CD8-positive, alpha-beta memory T cell (primary cell): Measurements from ENCODE around the gene TMEM123. TPM values are rescaled to one million over a fixed set of nuclear protein-coding genes. Genes with fewer than 3 reads are reported as not detected.

Experiments
- CTCF ChIA-PET: fragments of 350-600 bp; sonication (Branson Sonifier 250); formaldehyde crosslinking; loops from one replicate; lab custom pipeline; 2021; ENCODE audit warnings: antibody characterized with exemption; lab: Charles Lee
- POLR2A ChIA-PET: fragments of 350-600 bp; sonication (Branson Sonifier 250); formaldehyde crosslinking; loops from one replicate; lab custom pipeline; 2021; ENCODE audit warnings: antibody characterized with exemption; lab: Charles Lee
- DNase-seq, 5 donors: peaks; one replicate each; pipeline versions ENCODE4 v3.0.0 to v3.0.0-alpha.2; 2020 to 2022; ENCODE audit warnings: mixed read lengths in 1 of 5
- H3K27ac ChIP-seq: one replicate; pipeline ENCODE4 v1.7.0; 2013; ENCODE audit warnings: low read depth, mild to moderate bottlenecking, low read length, moderate library complexity
- H3K27me3 ChIP-seq: 2 replicates; pipeline ENCODE4 v1.7.0; 2013; ENCODE audit warnings: low read length, mild to moderate bottlenecking; ENCODE audit not compliant: insufficient read depth, poor library complexity, severe bottlenecking
- H3K36me3 ChIP-seq: 2 replicates; pipeline ENCODE4 v1.7.0; 2013; ENCODE audit warnings: mild to moderate bottlenecking, low read length, moderate library complexity; ENCODE audit not compliant: insufficient read depth
- H3K4me1 ChIP-seq: 2 replicates; pipeline ENCODE4 v1.7.0; 2013; ENCODE audit warnings: mild to moderate bottlenecking, low read length, moderate library complexity; ENCODE audit not compliant: insufficient read depth
- H3K4me3 ChIP-seq: 2 replicates; pipeline ENCODE4 v1.7.0; 2013; ENCODE audit warnings: mild to moderate bottlenecking, low read length
- H3K9me3 ChIP-seq: 2 replicates; pipeline ENCODE4 v1.7.0; 2013; ENCODE audit warnings: mild to moderate bottlenecking, low read length
- H3K27ac Mint-ChIP-seq, 8 donors: one replicate each; pipeline ENCODE4 v1.8.0; 2020 to 2021; ENCODE audit warnings: mixed read lengths in 8 of 8, mild to moderate bottlenecking in 6 of 8, inconsistent platforms in 3 of 8, moderate library complexity in 3 of 8
- H3K27me3 Mint-ChIP-seq, 2 donors: one replicate each; pipeline ENCODE4 v1.8.0; 2020 to 2021; ENCODE audit warnings: mixed read lengths in 2 of 2, mild to moderate bottlenecking in 1 of 2, moderate library complexity in 1 of 2
- H3K36me3 Mint-ChIP-seq, 3 donors: one replicate each; pipeline ENCODE4 v1.8.0; 2020 to 2021; ENCODE audit warnings: mixed read lengths in 3 of 3, inconsistent platforms in 1 of 3, mild to moderate bottlenecking in 1 of 3
- H3K4me1 Mint-ChIP-seq, 3 donors: one replicate each; pipeline ENCODE4 v1.8.0; 2020 to 2021; ENCODE audit warnings: mixed read lengths in 3 of 3, inconsistent platforms in 1 of 3, mild to moderate bottlenecking in 1 of 3
- H3K4me3 Mint-ChIP-seq, 7 donors: one replicate each; pipeline ENCODE4 v1.8.0; 2020 to 2021; ENCODE audit warnings: mixed read lengths in 7 of 7, mild to moderate bottlenecking in 6 of 7, moderate library complexity in 4 of 7, inconsistent platforms in 2 of 7
- H3K9me3 Mint-ChIP-seq, 5 donors: one replicate each; pipeline ENCODE4 v1.8.0; 2020 to 2022; ENCODE audit warnings: mixed read lengths in 5 of 5, mild to moderate bottlenecking in 3 of 5, moderate library complexity in 2 of 5, inconsistent platforms in 1 of 5
- polyA plus RNA-seq: library from polyadenylated mRNA; unstranded; fragments of 300-500 nt; fragmentation: Illumina TruSeq; gene quantifications from one replicate; pipeline ENCODE4 v1.2.3, GENCODE V29; 2021
- total RNA-seq, 2 experiments: library from RNA; stranded (reverse); gene quantifications; one replicate each; pipeline ENCODE4 v1.2.3, GENCODE V29; 2021

The TMEM123 gene
- total and polyA plus RNA-seq, 3 experiments from 2014 or later = 257 to 491 (median 259) TPM

- CTCF ChIA-PET = interaction anchor here (1.1 kb wide), 1 partner anchor 37 kb away, joined by 3 read pairs; no protein-coding TSS in a partner anchor
- Histone ChIP-seq H3K4me1 (peaks cover 56% of the 10 kb centered on the region), H3K27me3 (no peaks in the 10 kb centered on the region), H3K36me3 (no peaks in the 10 kb centered on the region), H3K9me3 (no peaks in the 10 kb centered on the region), H3K27ac (no peak overlapping the region), H3K4me3 (no peak overlapping the region)
- Mint-ChIP-seq H3K27me3 (no peaks in the 10 kb centered on the region), H3K4me1 (peaks cover 72 to 90% (median 90%) of the 10 kb centered on the region in 3 donors), H3K27ac (peak overlapping the region in 6 of 8 donors; percentile 2 to 90 (median 81)), H3K9me3 (peaks cover 0 to 2% (median 2%) of the 10 kb centered on the region in 5 donors), H3K4me3 (no peak overlapping the region), H3K36me3 (peaks cover 3 to 55% (median 24%) of the 10 kb centered on the region in 3 donors)
- no peak for DNase-seq
- POLR2A ChIA-PET = interaction anchor here (0.7 kb wide), 1 partner anchor 13 kb away, joined by 3 read pairs; no protein-coding TSS in a partner anchor
These were observed 25.5 kb downstream of the TMEM123 start for GRCh38 chr11:102427068-102427467.

GRCh38 chr11:102426570-102426969 lies 26.0 kb downstream of the TMEM123 start:
- peaks cover 72 to 90% (median 90%) of the 10 kb centered on the region in 3 donors for H3K4me1 Mint-ChIP-seq
- no peak overlapping the region for H3K4me3 ChIP-seq
- H3K27ac ChIP-seq = no peak overlapping the region
- peaks cover 60% of the 10 kb centered on the region for H3K4me1 ChIP-seq
- no peaks in the 10 kb centered on the region for H3K9me3 ChIP-seq
- H3K36me3 ChIP-seq = no peaks in the 10 kb centered on the region
- POLR2A ChIA-PET = no interaction called here
- H3K36me3 Mint-ChIP-seq = peaks cover 0 to 50% (median 20%) of the 10 kb centered on the region in 3 donors
- H3K9me3 Mint-ChIP-seq = no peaks in the 10 kb centered on the region
- no peak for DNase-seq
- CTCF ChIA-PET = interaction anchor here (1.0 to 1.3 kb wide), 4 partner anchors 25 to 84 kb away, joined by 3 to 4 read pairs (median 4); no protein-coding TSS in a partner anchor
- H3K27ac Mint-ChIP-seq = no peak overlapping the region
- no peak overlapping the region for H3K4me3 Mint-ChIP-seq
- H3K27me3 ChIP-seq = no peaks in the 10 kb centered on the region
- no peaks in the 10 kb centered on the region for H3K27me3 Mint-ChIP-seq

GRCh38 chr11:102426000-102426399 lies 26.6 kb downstream of the TMEM123 start:
- no peak overlapping the region for H3K4me3 Mint-ChIP-seq
- no peaks in the 10 kb centered on the region for H3K36me3 ChIP-seq
- ChIA-PET POLR2A (no interaction called here), CTCF (interaction anchor here (1.0 to 1.3 kb wide), 4 partner anchors 26 to 84 kb away, joined by 3 to 4 read pairs (median 4); no protein-coding TSS in a partner anchor)
- H3K36me3 Mint-ChIP-seq = peaks cover 0 to 46% (median 19%) of the 10 kb centered on the region in 3 donors
- no peaks in the 10 kb centered on the region for H3K9me3 ChIP-seq
- peaks cover 74 to 92% (median 90%) of the 10 kb centered on the region in 3 donors for H3K4me1 Mint-ChIP-seq
- H3K4me1 ChIP-seq = peaks cover 60% of the 10 kb centered on the region
- DNase-seq = no peak
- H3K9me3 Mint-ChIP-seq = no peaks in the 10 kb centered on the region
- H3K27ac Mint-ChIP-seq = peak overlapping the region in 6 of 8 donors; percentile 11 to 81 (median 39)
- no peak overlapping the region for H3K27ac ChIP-seq
- H3K4me3 ChIP-seq = no peak overlapping the region
- no peaks in the 10 kb centered on the region for H3K27me3 ChIP-seq
- H3K27me3 Mint-ChIP-seq = no peaks in the 10 kb centered on the region

- DNase-seq = no peak
- Mint-ChIP-seq H3K9me3 (no peaks in the 10 kb centered on the region), H3K27ac (peak overlapping the region in 1 of 8 donors; percentile 43), H3K4me1 (peaks cover 73 to 92% (median 90%) of the 10 kb centered on the region in 3 donors), H3K36me3 (peaks cover 4 to 38% (median 14%) of the 10 kb centered on the region in 3 donors), H3K27me3 (no peaks in the 10 kb centered on the region), H3K4me3 (peak overlapping the region in 1 of 7 donors; percentile 43)
- POLR2A ChIA-PET = no interaction called here
- H3K9me3 ChIP-seq = no peaks in the 10 kb centered on the region
- no peak overlapping the region for H3K4me3 ChIP-seq
- CTCF ChIA-PET = interaction anchor here (1.6 to 1.8 kb wide), 2 partner anchors 28 to 242 kb away, joined by 4 to 8 read pairs; no protein-coding TSS in a partner anchor
- H3K27me3 ChIP-seq = no peaks in the 10 kb centered on the region
- no peak overlapping the region for H3K27ac ChIP-seq
- peaks cover 61% of the 10 kb centered on the region for H3K4me1 ChIP-seq
- H3K36me3 ChIP-seq = no peaks in the 10 kb centered on the region
These were observed 28.6 kb downstream of the TMEM123 start for GRCh38 chr11:102423936-102424335.

- ChIA-PET POLR2A (interaction anchor here (0.5 to 0.7 kb wide), 3 partner anchors 29 to 76 kb away, joined by 3 to 11 read pairs (median 5); no protein-coding TSS in a partner anchor), CTCF (interaction anchor here (1.4 to 2.0 kb wide), 3 partner anchors 27 to 32 kb away, joined by 3 to 9 read pairs (median 8); no protein-coding TSS in a partner anchor)
- Histone ChIP-seq H3K36me3 (no peaks in the 10 kb centered on the region), H3K27ac (no peak overlapping the region), H3K9me3 (no peaks in the 10 kb centered on the region), H3K4me3 (no peak overlapping the region), H3K27me3 (no peaks in the 10 kb centered on the region), H3K4me1 (peaks cover 64% of the 10 kb centered on the region)
- H3K36me3 Mint-ChIP-seq = peaks cover 9 to 38% (median 20%) of the 10 kb centered on the region in 3 donors
- peaks cover 80 to 95% (median 93%) of the 10 kb centered on the region in 3 donors for H3K4me1 Mint-ChIP-seq
- peak overlapping the region in 4 of 7 donors; percentile 6 to 41 (median 12) for H3K4me3 Mint-ChIP-seq
- H3K27ac Mint-ChIP-seq = peak overlapping the region in 7 of 8 donors; percentile 8 to 74 (median 52)
- peak in 1 of 5 donors; percentile 40 for DNase-seq
- no peaks in the 10 kb centered on the region for H3K27me3 Mint-ChIP-seq
- H3K9me3 Mint-ChIP-seq = no peaks in the 10 kb centered on the region
These were observed 29.5 kb downstream of the TMEM123 start for GRCh38 chr11:102422817-102423712.

- peak in 2 of 5 donors; percentile 12 to 60 for DNase-seq
- Mint-ChIP-seq H3K27me3 (no peaks in the 10 kb centered on the region), H3K9me3 (no peaks in the 10 kb centered on the region), H3K4me1 (peaks cover 89 to 100% (median 100%) of the 10 kb centered on the region in 3 donors), H3K4me3 (peak overlapping the region in 2 of 7 donors; percentile 1 to 4), H3K36me3 (peaks cover 9 to 37% (median 18%) of the 10 kb centered on the region in 3 donors), H3K27ac (peak overlapping the region in 7 of 8 donors; percentile 3 to 87 (median 30))
- H3K27ac ChIP-seq = no peak overlapping the region
- ChIA-PET POLR2A (no interaction called here), CTCF (no interaction called here)
- peaks cover 69% of the 10 kb centered on the region for H3K4me1 ChIP-seq
- H3K36me3 ChIP-seq = no peaks in the 10 kb centered on the region
- H3K4me3 ChIP-seq = no peak overlapping the region
- no peaks in the 10 kb centered on the region for H3K9me3 ChIP-seq
- no peaks in the 10 kb centered on the region for H3K27me3 ChIP-seq
These were observed 31.3 kb downstream of the TMEM123 start for GRCh38 chr11:102421261-102421660.

GRCh38 chr11:102420547-102420946 lies 32.0 kb downstream of the TMEM123 start:
- POLR2A ChIA-PET = no interaction called here
- Histone ChIP-seq H3K36me3 (no peaks in the 10 kb centered on the region), H3K4me1 (peaks cover 74% of the 10 kb centered on the region), H3K9me3 (no peaks in the 10 kb centered on the region), H3K4me3 (no peak overlapping the region), H3K27ac (no peak overlapping the region), H3K27me3 (no peaks in the 10 kb centered on the region)
- Mint-ChIP-seq H3K27me3 (no peaks in the 10 kb centered on the region), H3K9me3 (no peaks in the 10 kb centered on the region), H3K36me3 (peaks cover 9 to 32% (median 14%) of the 10 kb centered on the region in 3 donors), H3K4me3 (no peak overlapping the region), H3K27ac (peak overlapping the region in 7 of 8 donors; percentile 37 to 92 (median 66)), H3K4me1 (peaks cover 89 to 100% (median 100%) of the 10 kb centered on the region in 3 donors)
- DNase-seq = no peak
- CTCF ChIA-PET = interaction anchor here (1.4 kb wide), 1 partner anchor 30 kb away, joined by 5 read pairs; no protein-coding TSS in a partner anchor
